K562 treated with DMSO at 1 percent for 24 hours (cell line): Measurements from ENCODE around the gene ICOSLG. TPM values are rescaled to one million over a fixed set of nuclear protein-coding genes. Genes with fewer than 3 reads are reported as not detected.

Source experiments
- total RNA-seq: library from RNA; unstranded; fragments of 300-600 nt; gene quantifications from 2 replicates; pipeline ENCODE4 v1.2.3, GENCODE V29; 2022; ENCODE audit warnings: low read depth; ENCODE audit not compliant: insufficient read depth

Gene ICOSLG, protein sequence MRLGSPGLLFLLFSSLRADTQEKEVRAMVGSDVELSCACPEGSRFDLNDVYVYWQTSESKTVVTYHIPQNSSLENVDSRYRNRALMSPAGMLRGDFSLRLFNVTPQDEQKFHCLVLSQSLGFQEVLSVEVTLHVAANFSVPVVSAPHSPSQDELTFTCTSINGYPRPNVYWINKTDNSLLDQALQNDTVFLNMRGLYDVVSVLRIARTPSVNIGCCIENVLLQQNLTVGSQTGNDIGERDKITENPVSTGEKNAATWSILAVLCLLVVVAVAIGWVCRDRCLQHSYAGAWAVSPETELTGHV
- total RNA-seq: 7.6 and 9.0 TPM in 2 replicates

DNA sequence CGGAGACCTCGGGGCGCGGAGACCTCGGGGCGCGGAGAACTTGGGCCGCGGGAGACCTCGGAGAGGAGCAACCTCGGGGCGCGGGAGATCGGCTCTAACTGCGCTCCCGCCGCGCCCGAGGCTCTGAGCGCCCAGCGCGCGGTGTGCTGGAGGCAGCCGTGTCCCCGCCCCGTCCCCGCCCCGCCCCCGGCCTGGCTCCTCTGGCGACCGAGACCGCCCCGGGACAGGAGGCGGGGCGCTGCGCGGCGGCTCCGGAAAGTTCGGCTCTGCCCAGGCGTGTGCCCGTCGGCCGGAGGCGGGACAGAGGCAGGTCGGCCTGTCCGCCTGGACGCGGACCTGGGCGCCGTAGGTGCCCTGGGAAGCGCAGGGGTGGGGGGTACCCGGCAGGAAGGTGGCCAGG lies at the start of gene ICOSLG:
TSS of gene ICOSLG (minus strand) at position 102 of the 400 bp plus-strand sequence. CDS start 126 bp downstream, outside the sequence.

DNA sequence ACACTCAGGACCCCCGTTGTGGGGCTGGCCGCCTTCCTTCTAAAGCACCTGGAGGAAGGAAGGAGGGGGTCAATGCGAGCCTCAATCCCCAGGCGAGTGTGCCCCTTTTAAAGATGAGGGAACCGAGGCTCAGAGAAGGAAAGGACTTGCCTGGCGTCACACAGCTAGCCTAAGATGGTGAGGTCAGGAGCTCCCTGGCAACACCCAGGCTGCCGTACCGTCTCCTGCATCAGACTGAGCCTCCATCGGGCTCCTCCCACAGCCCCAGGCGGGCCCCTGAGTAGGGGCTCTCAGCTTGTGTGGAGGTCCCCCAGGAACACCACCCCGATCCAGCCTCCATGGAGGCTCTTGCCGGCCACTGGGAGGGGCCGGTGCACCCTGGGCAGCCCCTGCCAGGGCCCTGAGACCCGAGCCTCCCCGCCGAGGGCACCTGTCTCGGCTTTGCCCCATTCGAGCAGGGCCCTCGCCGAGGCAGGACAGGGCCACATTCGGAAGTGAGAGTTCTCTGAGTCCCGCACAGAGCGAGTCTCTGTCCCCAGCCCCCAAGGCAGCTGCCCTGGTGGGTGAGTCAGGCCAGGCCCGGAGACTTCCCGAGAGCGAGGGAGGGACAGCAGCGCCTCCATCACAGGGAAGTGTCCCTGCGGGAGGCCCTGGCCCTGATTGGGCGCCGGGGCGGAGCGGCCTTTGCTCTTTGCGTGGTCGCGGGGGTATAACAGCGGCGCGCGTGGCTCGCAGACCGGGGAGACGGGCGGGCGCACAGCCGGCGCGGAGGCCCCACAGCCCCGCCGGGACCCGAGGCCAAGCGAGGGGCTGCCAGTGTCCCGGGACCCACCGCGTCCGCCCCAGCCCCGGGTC lies 44.6 kb upstream of the ICOSLG start, which contains the start of gene AIRE:
TSS of gene AIRE (plus strand) at position 739 of the 855 bp plus-strand sequence. CDS start 131 bp downstream, outside the sequence.

DNA sequence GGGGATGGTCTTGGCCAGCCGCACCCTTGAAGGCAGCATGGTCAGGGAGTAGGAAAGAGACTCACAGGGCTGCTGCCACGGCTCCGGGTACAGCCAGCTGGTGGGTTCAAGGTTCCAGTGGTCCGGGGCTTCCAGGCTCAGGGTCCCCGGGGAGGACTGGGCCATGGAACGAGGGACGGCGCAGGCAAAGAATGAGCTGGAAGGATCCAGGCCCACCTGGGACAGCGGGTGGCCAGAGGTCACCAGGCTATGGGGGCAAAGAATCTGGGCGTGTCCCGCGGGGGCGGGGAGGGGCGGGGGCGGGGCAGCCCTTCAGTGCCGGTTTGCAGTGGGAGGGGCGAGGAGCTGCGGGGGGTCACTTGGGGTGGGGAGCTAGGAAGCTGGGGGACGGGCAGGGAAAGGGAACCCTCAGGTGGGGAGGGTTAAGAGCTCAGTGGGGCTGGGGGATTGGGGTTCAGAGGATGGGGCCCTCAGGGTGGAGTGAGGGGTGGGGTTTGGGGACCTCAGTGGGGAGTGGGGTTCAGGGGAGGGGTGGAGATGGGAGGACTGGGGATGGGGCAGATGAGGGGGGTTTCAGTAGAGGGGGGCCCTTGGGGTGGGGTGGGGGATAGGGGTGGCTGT lies 21.0 kb upstream of the ICOSLG start, which contains the start of gene DNMT3L:
TSS of gene DNMT3L (minus strand) at position 223 of the 621 bp plus-strand sequence. CDS start 638 bp downstream, outside the sequence.

Other genes with a start within 250 kb of the ICOSLG start
- gene TRAPPC10, start 228.6 kb downstream of the ICOSLG start, total RNA-seq: 19.1 and 20.2 TPM in 2 replicates
- 16.8 and 18.8 TPM in 2 replicates for gene PWP2, start 133.5 kb downstream of the ICOSLG start, total RNA-seq
- 80.2 and 87.1 TPM in 2 replicates for gene GATD3, start 107.3 kb downstream of the ICOSLG start, total RNA-seq
- not detected in 2 replicates for gene DNMT3L, start 21.0 kb upstream of the ICOSLG start, total RNA-seq
- gene AIRE, start 44.9 kb upstream of the ICOSLG start, total RNA-seq: not detected in 2 replicates
- gene PFKL, start 59.1 kb upstream of the ICOSLG start, total RNA-seq: 175 and 200 TPM in 2 replicates
- gene CFAP410, start 98.4 kb upstream of the ICOSLG start, total RNA-seq: 19.1 and 28.2 TPM in 2 replicates
- 3.2 and 4.5 TPM in 2 replicates for gene TRPM2, start 112.7 kb upstream of the ICOSLG start, total RNA-seq
- gene LRRC3, start 214.6 kb upstream of the ICOSLG start, total RNA-seq: 0.13 and 0.21 TPM in 2 replicates